SK-N-SH treated with all-trans-retinoic acid at 6 μM for 48 hours (cell line): ENCODE results near the gene FAM53A.

Experiments
- ATAC-seq: fragments of 200-7000 bp; cut with Tn5 transposase; 3 replicates; pipeline ENCODE4 v1.9.1; 2020; ENCODE audit warnings: mild to moderate bottlenecking, moderate library complexity
- BACH2 ChIP-seq: fragments of 250-450 bp; sonication (Bioruptor Pico); IDR thresholded peaks from 2 replicates; pipeline ENCODE4 v1.9.0; 2021; ENCODE audit warnings: mild to moderate bottlenecking, borderline replicate concordance
- CSDC2 ChIP-seq: fragments of 250-450 bp; sonication (Bioruptor Pico); IDR thresholded peaks from 2 replicates; pipeline ENCODE4 v1.5.0; 2020; ENCODE audit warnings: mild to moderate bottlenecking, moderate library complexity
- CSRNP3 ChIP-seq: fragments of 250-450 bp; sonication (Bioruptor Pico); IDR thresholded peaks from 2 replicates; pipeline ENCODE4 v1.5.1; 2021; ENCODE audit warnings: mild to moderate bottlenecking, moderate library complexity
- ESRRG ChIP-seq: fragments of 250-450 bp; sonication (Bioruptor Pico); IDR thresholded peaks from 2 replicates; pipeline ENCODE4 v1.6.1; 2021; ENCODE audit warnings: mild to moderate bottlenecking
- ISL1 ChIP-seq: fragments of 250-450 bp; sonication (Bioruptor Pico); IDR thresholded peaks from 2 replicates; pipeline ENCODE4 v2.1.2; 2022; ENCODE audit warnings: mild to moderate bottlenecking, moderate library complexity
- OSR1 ChIP-seq: fragments of 250-450 bp; sonication (Bioruptor Pico); IDR thresholded peaks from 2 replicates; pipeline ENCODE4 v1.8.0; 2022; ENCODE audit warnings: moderate library complexity, mild to moderate bottlenecking, inconsistent platforms
- PPARA ChIP-seq: fragments of 250-450 bp; sonication (Bioruptor Pico); IDR thresholded peaks from 2 replicates; pipeline ENCODE4 v1.5.0; 2020; ENCODE audit warnings: mild to moderate bottlenecking, borderline replicate concordance
- RARB ChIP-seq: fragments of 250-450 bp; sonication (Bioruptor Pico); IDR thresholded peaks from 2 replicates; pipeline ENCODE4 v1.8.0; 2021; ENCODE audit warnings: mild to moderate bottlenecking, moderate library complexity
- SNAI2 ChIP-seq: fragments of 250-450 bp; sonication (Bioruptor Pico); IDR thresholded peaks from 2 replicates; pipeline ENCODE4 v1.5.0; 2020; ENCODE audit warnings: mild to moderate bottlenecking, moderate library complexity
- TSHZ2 ChIP-seq: fragments of 250-450 bp; sonication (Bioruptor Pico); IDR thresholded peaks from 2 replicates; pipeline ENCODE4 v1.5.0; 2020; ENCODE audit warnings: mild to moderate bottlenecking, moderate library complexity
- ZC3H10 ChIP-seq: fragments of 250-450 bp; sonication (Bioruptor Pico); IDR thresholded peaks from 2 replicates; pipeline ENCODE4 v1.5.1; 2021; ENCODE audit warnings: mild to moderate bottlenecking, moderate library complexity
- ZFP30 ChIP-seq: fragments of 450-650 bp; formaldehyde crosslinking; IDR thresholded peaks from 2 replicates; pipeline ENCODE4 v1.5.0; 2022; ENCODE audit warnings: mild to moderate bottlenecking, moderate library complexity
- ZNF565 ChIP-seq: fragments of 450-650 bp; formaldehyde crosslinking; conservative IDR thresholded peaks from 2 replicates; pipeline ENCODE4 v1.5.0; 2020; ENCODE audit warnings: low read depth, mild to moderate bottlenecking, moderate library complexity
- ZNF70 ChIP-seq: fragments of 450-650 bp; formaldehyde crosslinking; IDR thresholded peaks from 2 replicates; pipeline ENCODE4 v1.5.0; 2020; ENCODE audit warnings: mild to moderate bottlenecking, moderate library complexity
- ZNF8 ChIP-seq: fragments of 450-650 bp; formaldehyde crosslinking; IDR thresholded peaks from 2 replicates; pipeline ENCODE4 v1.5.0; 2020; ENCODE audit warnings: mild to moderate bottlenecking, moderate library complexity
- TF ChIP-seq, protein P1 (sequence below): fragments of 250-450 bp; sonication (Bioruptor Pico); IDR thresholded peaks from 2 replicates; pipeline ENCODE4 v1.8.0; 2021; ENCODE audit warnings: low read depth, mild to moderate bottlenecking, moderate library complexity, borderline replicate concordance
- TF ChIP-seq, protein P2 (sequence below): fragments of 250-450 bp; sonication (Bioruptor Pico); IDR thresholded peaks from 2 replicates; pipeline ENCODE4 v1.5.1; 2020; ENCODE audit warnings: low read depth, mild to moderate bottlenecking, moderate library complexity
- TF ChIP-seq, protein P3 (sequence below): fragments of 250-450 bp; sonication (Bioruptor Pico); IDR thresholded peaks from 2 replicates; pipeline ENCODE4 v1.8.0; 2020; ENCODE audit warnings: mild to moderate bottlenecking, moderate library complexity, borderline replicate concordance

The FAM53A gene

GRCh38 chr4:1720163-1720983, 36.3 kb upstream of the FAM53A start (continued):
- TF ChIP-seq, protein P1, sequence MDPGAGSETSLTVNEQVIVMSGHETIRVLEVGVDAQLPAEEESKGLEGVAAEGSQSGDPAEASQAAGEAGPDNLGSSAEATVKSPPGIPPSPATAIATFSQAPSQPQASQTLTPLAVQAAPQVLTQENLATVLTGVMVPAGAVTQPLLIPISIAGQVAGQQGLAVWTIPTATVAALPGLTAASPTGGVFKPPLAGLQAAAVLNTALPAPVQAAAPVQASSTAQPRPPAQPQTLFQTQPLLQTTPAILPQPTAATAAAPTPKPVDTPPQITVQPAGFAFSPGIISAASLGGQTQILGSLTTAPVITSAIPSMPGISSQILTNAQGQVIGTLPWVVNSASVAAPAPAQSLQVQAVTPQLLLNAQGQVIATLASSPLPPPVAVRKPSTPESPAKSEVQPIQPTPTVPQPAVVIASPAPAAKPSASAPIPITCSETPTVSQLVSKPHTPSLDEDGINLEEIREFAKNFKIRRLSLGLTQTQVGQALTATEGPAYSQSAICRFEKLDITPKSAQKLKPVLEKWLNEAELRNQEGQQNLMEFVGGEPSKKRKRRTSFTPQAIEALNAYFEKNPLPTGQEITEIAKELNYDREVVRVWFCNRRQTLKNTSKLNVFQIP: no peak
- TF ChIP-seq CSDC2 (CRISPR knock-in tag): no peak
- TF ChIP-seq ZNF70 (CRISPR knock-in tag): no peak
- TF ChIP-seq RARB (CRISPR knock-in tag): no peak

DNA sequence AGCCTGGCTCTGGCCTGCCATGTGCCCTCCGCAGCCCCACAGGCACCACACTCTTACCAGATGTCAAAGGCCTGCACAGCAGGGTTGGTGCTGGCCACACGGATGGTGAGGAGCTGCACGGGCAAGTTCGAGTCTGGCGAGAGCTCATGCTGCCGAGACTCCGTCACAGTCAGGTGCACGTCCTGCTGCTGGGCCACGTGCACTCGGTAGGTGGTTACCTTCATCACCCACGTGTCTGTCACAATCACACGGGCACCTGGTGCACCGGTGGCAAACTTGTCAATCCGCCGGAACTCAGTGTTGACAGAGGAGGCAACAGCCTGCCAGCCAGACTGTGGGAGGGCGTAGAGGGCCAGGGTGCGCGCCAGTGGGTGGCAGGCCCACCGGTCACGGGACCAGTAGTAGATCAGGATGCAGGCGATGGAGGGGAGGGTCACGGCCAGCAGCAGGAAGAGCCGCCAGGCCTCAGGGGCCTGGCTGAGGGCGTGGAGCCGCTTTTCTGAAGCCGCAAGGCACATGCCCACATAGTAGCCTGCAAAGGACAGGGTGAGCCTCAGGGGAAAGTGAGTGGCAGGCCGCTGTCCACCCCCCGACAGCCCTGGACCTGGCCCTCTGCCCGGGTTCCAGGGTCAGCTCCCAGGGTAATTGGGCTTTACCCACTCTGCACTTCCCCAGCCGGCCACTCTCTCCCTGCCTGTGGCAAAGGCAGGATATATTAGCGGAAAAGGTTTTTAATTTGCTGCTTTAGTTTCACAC, 34.2 kb upstream of the FAM53A start:
- ATAC-seq: no peak

More for the DNA sequence above, 34.2 kb upstream of the FAM53A start:
- TF ChIP-seq ZNF565 (no peak), SNAI2 (no peak), OSR1 (CRISPR knock-in tag) (no peak), TSHZ2 (CRISPR knock-in tag) (no peak), CSRNP3 (CRISPR knock-in tag) (no peak), ZNF70 (CRISPR knock-in tag) (no peak), ZFP30 (CRISPR knock-in tag) (no peak), ISL1 (CRISPR knock-in tag) (no peak), PPARA (CRISPR knock-in tag) (no peak), ZNF8 (CRISPR knock-in tag) (no peak), BACH2 (CRISPR knock-in tag) (no peak), ZC3H10 (CRISPR knock-in tag) (no peak), ESRRG (no peak), RARB (CRISPR knock-in tag) (no peak)
- TF ChIP-seq, protein P2, sequence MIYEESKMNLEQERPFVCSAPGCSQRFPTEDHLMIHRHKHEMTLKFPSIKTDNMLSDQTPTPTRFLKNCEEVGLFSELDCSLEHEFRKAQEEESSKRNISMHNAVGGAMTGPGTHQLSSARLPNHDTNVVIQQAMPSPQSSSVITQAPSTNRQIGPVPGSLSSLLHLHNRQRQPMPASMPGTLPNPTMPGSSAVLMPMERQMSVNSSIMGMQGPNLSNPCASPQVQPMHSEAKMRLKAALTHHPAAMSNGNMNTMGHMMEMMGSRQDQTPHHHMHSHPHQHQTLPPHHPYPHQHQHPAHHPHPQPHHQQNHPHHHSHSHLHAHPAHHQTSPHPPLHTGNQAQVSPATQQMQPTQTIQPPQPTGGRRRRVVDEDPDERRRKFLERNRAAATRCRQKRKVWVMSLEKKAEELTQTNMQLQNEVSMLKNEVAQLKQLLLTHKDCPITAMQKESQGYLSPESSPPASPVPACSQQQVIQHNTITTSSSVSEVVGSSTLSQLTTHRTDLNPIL (CRISPR knock-in tag): no peak
- TF ChIP-seq, protein P3, sequence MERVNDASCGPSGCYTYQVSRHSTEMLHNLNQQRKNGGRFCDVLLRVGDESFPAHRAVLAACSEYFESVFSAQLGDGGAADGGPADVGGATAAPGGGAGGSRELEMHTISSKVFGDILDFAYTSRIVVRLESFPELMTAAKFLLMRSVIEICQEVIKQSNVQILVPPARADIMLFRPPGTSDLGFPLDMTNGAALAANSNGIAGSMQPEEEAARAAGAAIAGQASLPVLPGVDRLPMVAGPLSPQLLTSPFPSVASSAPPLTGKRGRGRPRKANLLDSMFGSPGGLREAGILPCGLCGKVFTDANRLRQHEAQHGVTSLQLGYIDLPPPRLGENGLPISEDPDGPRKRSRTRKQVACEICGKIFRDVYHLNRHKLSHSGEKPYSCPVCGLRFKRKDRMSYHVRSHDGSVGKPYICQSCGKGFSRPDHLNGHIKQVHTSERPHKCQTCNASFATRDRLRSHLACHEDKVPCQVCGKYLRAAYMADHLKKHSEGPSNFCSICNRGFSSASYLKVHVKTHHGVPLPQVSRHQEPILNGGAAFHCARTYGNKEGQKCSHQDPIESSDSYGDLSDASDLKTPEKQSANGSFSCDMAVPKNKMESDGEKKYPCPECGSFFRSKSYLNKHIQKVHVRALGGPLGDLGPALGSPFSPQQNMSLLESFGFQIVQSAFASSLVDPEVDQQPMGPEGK (CRISPR knock-in tag): no peak
- TF ChIP-seq, all 23 proteins: peak for 0
